Renal pelvis (tissue), 12 donors: ENCODE measurements around the gene RCAN1. TPM values are rescaled to one million over a fixed set of nuclear protein-coding genes. Genes with fewer than 3 reads are reported as not detected.
A peak's percentile ranks its signal among the peaks of the same experiment; 100 is the strongest.

Experiments
- DNase-seq: peaks from one replicate; pipeline ENCODE4 v3.0.0-alpha.2; 2013
- long read RNA-seq, 16 experiments: transcript quantifications; one replicate each; lab custom pipeline, GENCODE V29; 2026
- polyA plus RNA-seq, 3 donors: library from polyadenylated mRNA; unstranded; fragments of 120-200 nt; gene quantifications; one replicate each; pipeline ENCODE4 v1.2.1, GENCODE V29; 2013; ENCODE audit not compliant: insufficient read length in 3 of 3

RCAN1 gene
- 10 to 100 TPM; 29.7 to 34.2 (median 30.4) TPM for polyA plus RNA-seq
- long read RNA-seq, donor 1, transcript RCAN1-202 (4 exons, 2,408 nt): major isoform, 5 of 11 reads
- long read RNA-seq, donor 1, partial matches to known transcripts: 0 of 11 reads
- long read RNA-seq, donor 1, other reads (novel, unspliced or antisense): 0 of 11 reads
- long read RNA-seq, donor 2, transcript RCAN1-202 (4 exons, 2,408 nt): major isoform, 5 of 13 reads
- long read RNA-seq, donor 2, transcript RCAN1-201 (4 exons, 2,490 nt): major isoform, 5 of 13 reads
- long read RNA-seq, donor 2, partial matches to known transcripts: 0 of 13 reads
- long read RNA-seq, donor 2, other reads (novel, unspliced or antisense): 0 of 13 reads
- long read RNA-seq, donor 3, partial matches to known transcripts: 0 of 10 reads
- long read RNA-seq, donor 3, other reads (novel, unspliced or antisense): 0 of 10 reads
- long read RNA-seq, donor 4, transcript RCAN1-202 (4 exons, 2,408 nt): major isoform, 6 of 23 reads
- long read RNA-seq, donor 4, partial matches to known transcripts: 12 of 23 reads
- long read RNA-seq, donor 4, other reads (novel, unspliced or antisense): 0 of 23 reads
- long read RNA-seq, donor 5, partial matches to known transcripts: 0 of 5 reads
- long read RNA-seq, donor 5, other reads (novel, unspliced or antisense): 0 of 5 reads
- long read RNA-seq, donor 6, transcript RCAN1-201 (4 exons, 2,490 nt): major isoform, 5 of 13 reads
- long read RNA-seq, donor 6, partial matches to known transcripts: 6 of 13 reads
- long read RNA-seq, donor 6, other reads (novel, unspliced or antisense): 0 of 13 reads
- long read RNA-seq, donor 7, transcript RCAN1-202 (4 exons, 2,408 nt): major isoform, 7 of 13 reads
- long read RNA-seq, donor 7, partial matches to known transcripts: 0 of 13 reads
- long read RNA-seq, donor 7, other reads (novel, unspliced or antisense): 0 of 13 reads
- long read RNA-seq, donor 8, partial matches to known transcripts: 0 of 2 reads
- long read RNA-seq, donor 8, other reads (novel, unspliced or antisense): 0 of 2 reads
- long read RNA-seq, donor 9, transcript RCAN1-202 (4 exons, 2,408 nt): major isoform, 5 of 9 reads
- long read RNA-seq, donor 9, partial matches to known transcripts: 0 of 9 reads
- long read RNA-seq, donor 9, other reads (novel, unspliced or antisense): 0 of 9 reads
- long read RNA-seq, donor 10, transcript RCAN1-201 (4 exons, 2,490 nt): major isoform, 5 of 10 reads
- long read RNA-seq, donor 10, partial matches to known transcripts: 0 of 10 reads
- long read RNA-seq, donor 10, other reads (novel, unspliced or antisense): 0 of 10 reads
- long read RNA-seq, donor 11, partial matches to known transcripts: 0 of 8 reads
- long read RNA-seq, donor 11, other reads (novel, unspliced or antisense): 0 of 8 reads
- long read RNA-seq, donor 12, transcript RCAN1-202 (4 exons, 2,408 nt): minor isoform, 5 of 17 reads
- long read RNA-seq, donor 12, transcript RCAN1-201 (4 exons, 2,490 nt): major isoform, 8 of 17 reads
- long read RNA-seq, donor 12, partial matches to known transcripts: 0 of 17 reads
- long read RNA-seq, donor 12, other reads (novel, unspliced or antisense): 0 of 17 reads
- long read RNA-seq, donor 13, partial matches to known transcripts: 0 of 4 reads
- long read RNA-seq, donor 13, other reads (novel, unspliced or antisense): 0 of 4 reads
- long read RNA-seq, donor 14, transcript RCAN1-201 (4 exons, 2,490 nt): major isoform, 7 of 12 reads
- long read RNA-seq, donor 14, partial matches to known transcripts: 0 of 12 reads
- long read RNA-seq, donor 14, other reads (novel, unspliced or antisense): 0 of 12 reads
- long read RNA-seq, donor 15, transcript RCAN1-202 (4 exons, 2,408 nt): major isoform, 6 of 9 reads
- long read RNA-seq, donor 15, partial matches to known transcripts: 0 of 9 reads
- long read RNA-seq, donor 15, other reads (novel, unspliced or antisense): 0 of 9 reads
- long read RNA-seq, donor 16, partial matches to known transcripts: 0 of 8 reads
- long read RNA-seq, donor 16, other reads (novel, unspliced or antisense): 0 of 8 reads

DNA sequence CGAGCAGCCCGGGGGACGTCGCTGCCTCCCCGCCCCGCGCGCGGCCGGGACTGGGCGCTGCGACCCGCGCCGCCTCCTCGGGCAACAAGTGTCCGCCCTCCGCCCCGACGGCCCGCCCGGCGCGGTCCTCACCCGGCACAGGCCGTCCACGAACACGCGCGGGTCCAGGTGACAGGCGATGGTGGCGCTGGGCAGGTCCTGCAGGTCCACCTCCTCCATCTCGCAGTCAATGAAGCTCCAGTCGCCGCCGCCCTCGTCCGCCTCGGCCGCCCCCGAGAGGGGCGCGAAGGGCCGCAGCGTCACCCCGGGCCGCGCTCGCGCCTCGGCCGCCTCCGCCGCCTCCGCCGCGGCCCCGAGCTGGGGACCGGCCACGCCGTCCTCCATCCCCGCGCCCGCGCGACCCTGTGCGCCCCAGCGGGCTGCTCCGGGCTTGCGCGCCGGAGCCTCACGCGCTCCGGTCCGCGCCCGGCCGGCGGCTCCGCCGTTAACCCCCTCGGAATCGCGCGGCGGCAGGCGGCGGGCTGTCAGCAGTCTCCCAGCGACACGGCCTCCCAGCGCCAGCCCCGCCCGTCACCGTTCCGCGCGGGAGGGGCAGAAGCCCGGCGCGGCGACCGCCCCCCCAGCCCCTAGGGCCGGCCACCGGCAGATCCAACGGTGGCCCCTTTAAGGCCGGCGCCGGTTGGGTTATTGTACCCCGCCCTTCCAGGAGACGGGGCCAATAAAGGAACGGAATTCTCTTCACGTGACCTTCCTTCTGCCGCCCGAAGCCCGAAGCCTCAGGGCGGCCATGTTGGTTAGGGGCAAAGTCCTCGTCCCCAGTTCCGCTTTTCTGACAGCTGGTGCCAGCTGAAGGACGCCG lies at the start of gene RCAN1:
Gene RCAN1, minus strand, starts transcription at position 486 of the 859 bp plus-strand sequence. Its CDS starts 102 bp downstream, at position 384.
- peak; percentile 94 for DNase-seq

DNA sequence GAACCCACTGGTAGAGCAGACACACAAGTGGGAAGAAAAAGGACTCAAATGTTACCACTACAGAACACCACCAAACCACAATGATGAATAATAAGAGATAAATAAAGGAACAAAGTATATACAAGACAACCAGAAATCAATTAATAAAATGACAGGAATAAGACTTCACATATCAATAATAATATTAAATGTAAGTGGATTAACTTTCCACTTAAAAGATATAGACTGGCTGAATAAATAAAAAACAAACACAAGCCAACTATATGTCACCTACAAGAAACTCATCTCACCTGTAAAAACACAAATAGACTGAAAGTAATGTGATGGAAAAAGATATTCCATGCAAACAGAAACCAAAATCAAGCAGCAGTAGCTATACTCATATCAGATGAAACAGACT lies 46.9 kb upstream of the RCAN1 start:
- DNase-seq: no peak

DNA sequence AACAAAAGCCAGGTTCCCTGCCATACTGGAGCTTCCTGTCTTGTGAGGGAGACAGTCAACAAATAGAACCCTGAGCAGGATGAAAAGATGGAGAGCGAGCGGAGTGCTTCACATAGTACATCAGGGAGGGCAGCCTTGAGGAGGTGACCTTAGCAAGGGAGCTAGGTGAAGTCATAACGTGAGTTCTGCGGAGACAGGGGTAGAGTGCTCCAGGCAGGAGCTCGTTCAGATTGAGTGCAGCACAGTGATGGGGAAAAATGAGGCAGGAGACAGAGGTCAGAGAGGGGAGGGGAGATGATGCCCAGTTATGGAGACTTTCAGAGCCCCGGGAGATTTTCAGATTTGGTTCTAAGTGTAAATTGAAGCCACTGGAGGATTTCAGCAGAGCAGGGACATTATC lies 38.6 kb upstream of the RCAN1 start:
- no peak for DNase-seq

DNA sequence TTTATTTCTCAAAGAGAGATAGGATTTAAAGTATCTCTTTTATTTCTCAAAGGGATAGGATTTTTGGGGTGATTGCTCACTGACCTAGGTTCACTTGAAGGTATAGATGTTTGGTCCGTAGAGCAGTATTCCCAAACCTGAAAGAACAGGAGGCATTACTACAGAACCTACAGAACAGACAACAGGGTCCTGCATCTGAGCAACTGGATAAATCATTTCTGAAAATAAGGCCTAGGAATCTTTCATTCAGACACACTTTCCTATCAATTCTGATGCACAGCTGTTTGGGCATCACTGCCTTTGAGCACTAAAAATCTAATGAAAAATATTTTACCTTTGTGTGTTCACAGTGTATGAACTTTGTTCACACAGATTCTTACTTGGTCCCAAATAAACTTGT lies 36.7 kb upstream of the RCAN1 start:
- no peak for DNase-seq

DNA sequence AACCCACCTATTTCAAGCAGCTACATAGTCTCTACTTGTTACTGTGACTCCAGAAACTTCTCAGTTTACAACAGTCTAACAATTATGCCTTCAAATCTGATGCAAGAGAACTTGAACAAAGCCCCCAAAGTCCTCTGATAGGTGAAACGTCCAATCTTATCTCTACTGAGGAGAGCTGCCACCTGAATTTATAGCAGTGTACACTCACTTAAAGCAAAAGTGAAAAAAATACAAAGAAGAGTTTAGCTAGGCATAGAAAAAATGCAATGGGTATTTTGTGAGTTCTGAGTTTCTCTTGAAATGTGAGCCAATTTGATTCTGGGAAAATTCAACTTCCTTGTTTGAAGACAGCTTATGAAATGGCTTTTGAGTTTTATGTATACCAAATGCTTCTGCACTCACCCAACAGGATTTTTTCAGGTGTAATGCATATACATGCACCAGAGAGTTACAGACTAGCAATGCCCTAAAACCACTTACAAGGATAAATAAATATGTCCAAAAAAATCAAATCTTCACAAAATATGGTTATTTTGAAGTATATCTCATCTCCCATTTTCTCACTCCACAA lies 36.0 kb upstream of the RCAN1 start:
- no peak for DNase-seq

DNA sequence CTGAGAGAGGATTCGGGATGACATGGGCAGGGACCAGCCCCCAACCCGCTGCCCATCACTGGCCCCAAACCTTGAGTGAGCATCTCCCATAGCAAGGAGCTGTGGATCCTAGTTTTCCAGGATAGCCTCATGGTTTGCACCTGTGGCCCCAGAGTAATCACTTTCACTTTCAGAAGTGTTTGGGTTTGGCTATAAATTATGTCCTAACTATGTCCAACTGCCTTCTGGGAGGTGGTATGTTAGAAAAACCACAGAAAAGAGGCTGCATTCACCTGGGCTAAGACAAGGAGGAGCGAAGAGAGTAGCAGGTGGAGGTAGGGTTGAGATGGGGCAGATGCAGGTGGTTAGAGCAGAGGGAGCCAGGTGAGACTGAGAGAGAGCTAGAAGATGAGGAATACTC lies 34.5 kb upstream of the RCAN1 start:
- no peak for DNase-seq

DNA sequence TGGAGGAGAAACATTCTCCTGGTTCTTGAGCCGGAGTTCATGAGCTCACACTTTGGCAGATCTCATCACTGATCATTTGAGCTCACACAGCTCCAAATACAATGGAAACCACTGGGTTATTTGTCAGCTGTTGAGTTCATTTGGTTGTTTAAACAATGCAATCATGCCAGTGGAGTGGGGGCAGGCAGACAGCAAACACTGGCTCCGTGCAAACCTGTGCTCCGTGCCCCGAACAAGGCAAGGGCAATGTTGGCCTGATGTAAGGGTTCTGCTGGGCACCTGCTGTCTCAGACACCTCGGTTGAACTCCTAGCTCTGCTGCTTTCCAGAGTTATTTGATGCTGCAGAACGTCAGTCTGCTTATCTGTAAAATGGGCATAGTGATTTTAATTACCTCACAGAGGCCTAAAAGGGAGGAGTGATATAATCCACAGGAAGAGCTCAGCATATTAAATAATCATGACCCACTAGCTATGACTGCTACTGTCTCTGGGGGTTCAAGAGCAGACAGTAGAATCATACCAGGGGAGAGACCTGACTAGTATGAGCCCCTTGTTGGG lies 33.9 kb upstream of the RCAN1 start:
- DNase-seq: no peak

DNA sequence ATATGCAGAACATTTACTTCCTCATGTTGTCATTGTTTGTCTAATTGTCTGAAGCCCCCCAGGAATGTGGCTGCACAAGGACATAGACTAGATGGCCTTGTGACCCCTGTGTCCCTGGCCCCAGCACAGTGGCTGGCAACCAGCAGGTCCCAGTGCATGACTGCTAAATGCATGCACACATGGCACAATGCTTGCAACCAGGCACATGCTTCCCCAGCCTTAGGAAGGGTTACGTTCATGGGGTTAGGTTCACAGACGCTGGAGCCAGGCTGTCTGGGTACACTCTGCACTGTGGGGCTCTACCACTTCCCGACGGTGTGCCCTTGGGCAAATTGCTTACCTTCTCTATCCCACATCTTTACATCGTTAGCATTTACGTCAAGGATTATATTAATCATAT lies 32.6 kb upstream of the RCAN1 start:
- no peak for DNase-seq

DNA sequence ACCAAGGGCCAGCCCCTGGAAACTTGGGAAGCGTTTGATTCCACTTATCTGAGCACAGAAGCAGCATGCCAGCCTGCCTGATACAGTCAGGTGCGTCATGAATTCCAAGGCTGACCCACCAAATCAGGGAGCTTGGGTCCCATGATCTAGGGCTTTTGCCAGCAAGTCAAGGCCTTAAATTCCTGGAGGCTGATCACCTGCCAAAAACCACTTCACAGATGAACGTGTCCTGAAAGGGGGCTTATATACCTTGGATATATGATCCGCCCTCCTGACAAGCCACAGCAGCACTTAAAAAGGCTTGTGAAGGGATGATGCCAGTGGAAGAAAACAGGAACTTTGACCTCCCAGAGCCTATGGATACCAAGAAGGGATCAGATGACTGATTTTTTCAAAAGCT lies 29.9 kb upstream of the RCAN1 start:
- no peak for DNase-seq

DNA sequence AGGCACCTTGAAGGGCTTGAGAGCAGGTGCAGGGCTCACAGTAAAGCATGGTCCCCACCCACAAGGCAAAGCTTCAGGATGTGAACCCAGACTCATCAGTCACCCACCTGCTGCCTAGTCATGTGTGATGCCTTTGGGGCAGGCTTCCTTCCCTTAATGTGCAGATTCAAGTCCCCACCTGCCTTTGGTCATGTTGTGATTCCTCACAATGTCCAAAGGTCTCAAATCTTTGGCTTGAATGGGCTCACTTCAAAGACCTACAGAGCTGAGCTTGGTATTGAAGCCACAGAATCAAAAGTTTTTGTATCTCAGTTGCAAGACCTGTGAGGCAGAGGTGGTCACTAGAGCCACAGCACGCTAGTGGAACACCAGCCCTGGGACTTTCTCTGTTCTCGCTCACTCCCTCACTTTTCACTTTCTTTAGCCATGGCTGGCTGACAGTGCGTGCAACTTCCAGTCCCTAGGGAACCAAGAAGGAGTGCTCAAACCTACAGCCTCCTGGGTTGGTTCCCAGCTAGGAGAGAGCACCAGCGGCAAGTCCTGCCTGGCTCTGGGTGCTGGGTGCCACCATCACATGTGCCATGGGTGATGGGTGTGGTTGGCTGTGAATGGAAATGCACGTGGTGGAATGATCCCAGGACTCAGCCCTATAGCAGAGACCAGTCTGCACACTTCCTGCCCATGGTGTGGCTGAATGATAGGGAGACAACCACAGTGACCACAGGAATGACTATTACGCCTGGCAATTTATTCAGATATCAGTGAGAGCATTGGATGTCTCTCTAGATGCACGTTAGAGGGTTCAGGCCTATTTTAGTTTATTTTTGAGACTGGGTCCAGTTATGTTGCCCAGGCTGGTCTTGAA lies 27.5 kb upstream of the RCAN1 start:
- DNase-seq: no peak

DNA sequence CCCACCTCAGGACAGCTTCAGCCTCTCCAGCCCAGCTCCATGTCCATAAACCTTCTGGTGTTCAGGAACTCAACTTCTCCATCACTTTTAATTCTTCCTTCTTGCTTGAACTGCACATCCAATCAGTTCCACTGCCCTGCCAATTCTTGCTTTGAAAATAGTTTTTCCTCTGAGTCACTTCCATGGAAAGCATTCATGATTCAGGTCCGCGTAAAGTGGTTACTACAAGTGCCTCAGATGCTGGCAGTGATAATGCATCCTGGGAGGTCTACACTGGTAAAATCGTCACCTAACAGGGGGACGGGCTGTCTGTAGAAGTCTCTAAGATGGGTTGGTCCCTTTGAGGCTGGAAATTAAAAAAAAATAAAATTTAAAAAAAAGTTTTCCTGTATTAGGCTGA lies 25.9 kb upstream of the RCAN1 start:
- no peak for DNase-seq

DNA sequence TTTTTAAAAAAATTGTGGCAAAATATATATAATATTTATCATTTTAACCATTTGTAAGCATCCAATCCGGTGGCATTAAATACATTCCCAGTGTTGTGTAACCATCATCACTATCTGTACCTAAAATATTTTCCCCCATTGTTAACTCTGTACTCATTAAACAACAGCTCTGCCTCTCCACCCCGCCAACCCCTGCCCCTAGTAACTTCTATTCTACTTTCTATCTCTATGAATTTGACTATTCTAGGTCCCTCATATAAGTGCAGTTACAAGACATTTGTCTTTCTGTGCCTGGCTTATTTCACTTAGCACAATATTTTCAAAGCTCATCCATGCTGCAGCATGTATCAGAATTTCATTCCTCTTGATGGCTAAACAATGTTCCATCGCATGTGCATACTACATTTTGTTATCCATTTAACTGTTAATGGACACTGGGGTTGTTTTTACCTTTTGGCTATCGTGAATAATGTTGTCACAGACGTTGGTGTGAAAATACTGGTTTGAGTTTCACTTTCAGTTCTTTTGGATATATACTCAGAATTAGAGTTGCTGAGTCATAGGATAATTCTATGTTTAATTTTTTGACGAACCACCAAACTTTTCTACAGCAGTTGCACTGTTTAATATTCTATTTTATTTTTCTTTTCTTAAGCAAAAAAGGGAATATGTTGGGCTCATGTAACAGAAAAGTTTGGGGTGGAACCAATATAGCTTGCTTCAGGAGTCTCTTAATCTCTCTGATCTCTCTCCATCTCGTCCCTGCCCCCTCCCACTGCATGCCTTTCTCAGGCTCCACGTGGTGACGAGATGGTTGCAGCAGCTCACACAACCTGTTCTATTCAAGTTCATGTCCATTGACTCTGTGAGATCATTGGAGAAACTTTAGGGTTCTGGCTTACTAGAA lies 25.2 kb upstream of the RCAN1 start:
- no peak for DNase-seq

DNA sequence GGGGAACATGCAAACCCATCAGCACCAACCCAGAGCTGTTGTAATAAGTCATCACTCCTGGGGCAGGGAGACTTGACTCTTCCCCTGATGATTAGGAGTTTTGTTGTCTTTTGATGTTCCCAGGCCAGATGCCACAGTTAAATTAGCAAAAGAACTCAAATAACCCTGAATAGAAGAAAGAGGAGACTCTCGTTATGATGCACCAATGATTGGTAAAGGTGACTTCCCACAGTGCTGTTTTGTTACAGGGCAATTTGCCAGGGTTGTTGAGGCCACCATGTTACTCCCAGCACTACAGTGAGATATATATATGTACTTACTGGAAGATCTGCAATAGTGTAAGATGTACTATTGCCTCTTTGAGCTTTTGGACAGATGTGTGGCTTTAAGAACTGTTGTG lies 24.3 kb upstream of the RCAN1 start:
- DNase-seq: no peak

DNA sequence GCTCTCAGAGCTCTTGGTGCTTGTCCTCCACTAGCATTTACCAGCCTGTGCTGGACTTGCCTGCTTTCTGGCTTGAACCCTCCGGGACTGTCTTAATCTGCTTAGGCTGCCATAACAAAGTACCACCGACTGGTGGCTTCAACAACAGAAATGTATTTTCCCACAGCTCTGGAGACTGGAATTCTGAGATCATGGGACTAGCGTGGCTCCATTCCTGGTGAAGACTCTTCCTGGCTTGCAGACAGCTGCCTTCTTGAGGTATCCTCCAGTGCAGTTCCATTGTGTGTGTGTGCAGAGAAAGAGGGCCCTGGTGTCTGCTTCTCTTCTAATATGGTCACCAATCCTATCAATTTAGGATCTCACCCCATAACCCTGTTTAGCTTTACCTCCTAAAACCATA lies 22.0 kb upstream of the RCAN1 start:
- DNase-seq: no peak

DNA sequence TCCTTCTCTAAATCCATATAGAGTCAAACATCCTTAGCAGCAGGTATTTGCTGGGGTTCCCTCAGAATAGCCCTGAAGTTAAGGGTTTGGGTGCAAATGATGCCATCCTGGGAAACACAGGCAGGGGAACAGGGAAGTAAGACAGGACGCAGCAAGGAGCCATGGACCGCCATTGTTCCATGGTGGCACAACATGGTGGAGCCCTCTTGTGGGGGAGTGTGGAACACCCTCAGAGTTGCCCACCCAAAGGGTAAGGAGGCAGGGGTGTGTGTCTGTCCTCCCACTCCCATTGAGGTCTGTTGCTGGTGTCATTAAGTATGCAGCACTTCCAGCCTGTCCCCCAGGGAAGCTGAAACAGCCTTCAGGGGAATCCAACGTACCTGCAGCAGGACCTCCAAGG lies 20.4 kb upstream of the RCAN1 start:
- DNase-seq: no peak

DNA sequence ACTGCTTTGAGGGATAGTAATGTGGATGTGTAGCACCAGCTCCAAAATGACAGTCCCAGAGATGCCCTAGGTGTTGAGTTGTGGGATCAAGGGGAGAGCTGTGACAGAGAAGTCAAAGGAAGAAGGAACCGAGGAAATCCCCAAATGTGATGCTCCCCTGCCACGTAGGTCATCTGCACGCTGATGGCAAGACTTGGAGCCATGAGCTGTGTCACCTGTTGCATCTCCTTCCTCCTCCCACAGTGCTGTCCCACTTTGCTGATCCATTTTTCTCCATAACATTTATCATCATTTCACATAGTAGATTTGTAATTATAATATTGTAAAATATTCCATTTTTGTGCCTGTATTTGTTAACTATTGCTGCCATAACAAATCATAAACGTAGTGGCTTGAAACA lies 17.6 kb upstream of the RCAN1 start:
- no peak for DNase-seq
